Smooth muscle cell (in vitro differentiated cells): Measurements from ENCODE around the gene RNF208. TPM values are rescaled to one million over a fixed set of nuclear protein-coding genes. Genes with fewer than 3 reads are reported as not detected.

Experiments
- DNase-seq: peaks from one replicate; lab custom pipeline; 2025; ENCODE audit not compliant: unreplicated experiment; lab: John Stamatoyannopoulos, UW
- H2AFZ ChIP-seq: fragments of 200-600 bp; sonication (generic); 2 replicates; pipeline ENCODE4 v1.6.0; 2016; ENCODE audit warnings: antibody characterized with exemption, low read depth, mild to moderate bottlenecking
- H3F3A ChIP-seq: fragments of 200-600 bp; sonication (generic); 2 replicates; pipeline ENCODE4 v1.6.0; 2017; ENCODE audit warnings: antibody characterized with exemption, low read depth
- H3K27ac ChIP-seq: fragments of 200-600 bp; sonication (generic); 2 replicates; pipeline ENCODE4 v1.5.1; 2016; ENCODE audit warnings: low read depth, mild to moderate bottlenecking
- H3K27me3 ChIP-seq: fragments of 200-600 bp; sonication (generic); 2 replicates; pipeline ENCODE4 v1.6.1; 2016; ENCODE audit warnings: low read depth, mild to moderate bottlenecking
- H3K36me3 ChIP-seq: fragments of 200-600 bp; sonication (generic); 2 replicates; pipeline ENCODE4 v1.5.1; 2016; ENCODE audit warnings: low read depth
- H3K4me1 ChIP-seq: fragments of 200-600 bp; sonication (generic); 2 replicates; pipeline ENCODE4 v1.5.1; 2016; ENCODE audit warnings: low read depth
- H3K4me2 ChIP-seq: fragments of 200-600 bp; sonication (generic); 2 replicates; pipeline ENCODE4 v1.6.0; 2016; ENCODE audit warnings: mild to moderate bottlenecking
- H3K4me3 ChIP-seq: fragments of 200-600 bp; sonication (generic); 2 replicates; pipeline ENCODE4 v1.5.1; 2016; ENCODE audit warnings: mild to moderate bottlenecking
- H3K79me2 ChIP-seq: fragments of 200-600 bp; sonication (generic); 2 replicates; pipeline ENCODE4 v1.6.0; 2016; ENCODE audit warnings: low read depth, mild to moderate bottlenecking
- H3K9ac ChIP-seq: fragments of 200-600 bp; sonication (generic); 2 replicates; pipeline ENCODE4 v1.6.0; 2016; ENCODE audit warnings: low read depth
- H3K9me3 ChIP-seq: fragments of 200-600 bp; sonication (generic); replicated peaks from 2 replicates; pipeline ENCODE4 v1.5.1; 2016; ENCODE audit warnings: low read depth
- H4K20me1 ChIP-seq: fragments of 200-600 bp; sonication (generic); 2 replicates; pipeline ENCODE4 v1.6.0; 2016; ENCODE audit warnings: low read depth
- WGBS: methylation state at CpG from one replicate; pipeline ENCODE4 v1.1.7; 2016; ENCODE audit warnings: low lambda C conversion rate; 5-methylcytosine and 5-hydroxymethylcytosine counted together
- polyA plus RNA-seq: library from polyadenylated mRNA; unstranded; fragments of >200 nt; fragmentation: Nextera tagmentation; extraction: Ambion mirVana; gene quantifications from 2 replicates; pipeline ENCODE4 v1.2.1, GENCODE V29; 2016
- total RNA-seq: library from RNA; depleted of rRNA; stranded (reverse); fragments of >200 nt; gene quantifications from 2 replicates; pipeline ENCODE4 v1.2.3, GENCODE V29; 2014
- TF ChIP-seq, protein P1 (sequence below): fragments of 200-600 bp; sonication (generic); IDR thresholded peaks from 2 replicates; pipeline ENCODE4 v1.5.1; 2017; ENCODE audit warnings: borderline replicate concordance, mild to moderate bottlenecking, antibody characterized with exemption; ENCODE audit not compliant: insufficient read depth, poor library complexity, severe bottlenecking

Gene RNF208
- total and polyA plus RNA-seq, 2 experiments from 2014 or later, result 0.36 to 1.4 TPM

- H3K79me2 ChIP-seq, result no peaks in the 10 kb centered on the region
- H3K36me3 ChIP-seq, result no peaks in the 10 kb centered on the region
- H4K20me1 ChIP-seq, result no peaks in the 10 kb centered on the region
- H2AFZ ChIP-seq, result no peak overlapping the region
- no peaks in the 10 kb centered on the region for H3K9me3 ChIP-seq
- H3F3A ChIP-seq, result no peaks in the 10 kb centered on the region
- 98% methylated on average over 16 of the region's 19 CpGs for WGBS
- H3K4me1 ChIP-seq, result no peaks in the 10 kb centered on the region
- H3K4me2 ChIP-seq, result no peak overlapping the region
- no peaks in the 10 kb centered on the region for H3K27me3 ChIP-seq
- no peak overlapping the region for H3K27ac ChIP-seq
- TF ChIP-seq, protein P1, sequence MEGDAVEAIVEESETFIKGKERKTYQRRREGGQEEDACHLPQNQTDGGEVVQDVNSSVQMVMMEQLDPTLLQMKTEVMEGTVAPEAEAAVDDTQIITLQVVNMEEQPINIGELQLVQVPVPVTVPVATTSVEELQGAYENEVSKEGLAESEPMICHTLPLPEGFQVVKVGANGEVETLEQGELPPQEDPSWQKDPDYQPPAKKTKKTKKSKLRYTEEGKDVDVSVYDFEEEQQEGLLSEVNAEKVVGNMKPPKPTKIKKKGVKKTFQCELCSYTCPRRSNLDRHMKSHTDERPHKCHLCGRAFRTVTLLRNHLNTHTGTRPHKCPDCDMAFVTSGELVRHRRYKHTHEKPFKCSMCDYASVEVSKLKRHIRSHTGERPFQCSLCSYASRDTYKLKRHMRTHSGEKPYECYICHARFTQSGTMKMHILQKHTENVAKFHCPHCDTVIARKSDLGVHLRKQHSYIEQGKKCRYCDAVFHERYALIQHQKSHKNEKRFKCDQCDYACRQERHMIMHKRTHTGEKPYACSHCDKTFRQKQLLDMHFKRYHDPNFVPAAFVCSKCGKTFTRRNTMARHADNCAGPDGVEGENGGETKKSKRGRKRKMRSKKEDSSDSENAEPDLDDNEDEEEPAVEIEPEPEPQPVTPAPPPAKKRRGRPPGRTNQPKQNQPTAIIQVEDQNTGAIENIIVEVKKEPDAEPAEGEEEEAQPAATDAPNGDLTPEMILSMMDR, result no peak
- DNase-seq, result no peak
- no peak overlapping the region for H3K4me3 ChIP-seq
- no peak overlapping the region for H3K9ac ChIP-seq
These were observed 7.4 kb downstream of the RNF208 start for GRCh38 chr9:137214620-137215019.

DNA sequence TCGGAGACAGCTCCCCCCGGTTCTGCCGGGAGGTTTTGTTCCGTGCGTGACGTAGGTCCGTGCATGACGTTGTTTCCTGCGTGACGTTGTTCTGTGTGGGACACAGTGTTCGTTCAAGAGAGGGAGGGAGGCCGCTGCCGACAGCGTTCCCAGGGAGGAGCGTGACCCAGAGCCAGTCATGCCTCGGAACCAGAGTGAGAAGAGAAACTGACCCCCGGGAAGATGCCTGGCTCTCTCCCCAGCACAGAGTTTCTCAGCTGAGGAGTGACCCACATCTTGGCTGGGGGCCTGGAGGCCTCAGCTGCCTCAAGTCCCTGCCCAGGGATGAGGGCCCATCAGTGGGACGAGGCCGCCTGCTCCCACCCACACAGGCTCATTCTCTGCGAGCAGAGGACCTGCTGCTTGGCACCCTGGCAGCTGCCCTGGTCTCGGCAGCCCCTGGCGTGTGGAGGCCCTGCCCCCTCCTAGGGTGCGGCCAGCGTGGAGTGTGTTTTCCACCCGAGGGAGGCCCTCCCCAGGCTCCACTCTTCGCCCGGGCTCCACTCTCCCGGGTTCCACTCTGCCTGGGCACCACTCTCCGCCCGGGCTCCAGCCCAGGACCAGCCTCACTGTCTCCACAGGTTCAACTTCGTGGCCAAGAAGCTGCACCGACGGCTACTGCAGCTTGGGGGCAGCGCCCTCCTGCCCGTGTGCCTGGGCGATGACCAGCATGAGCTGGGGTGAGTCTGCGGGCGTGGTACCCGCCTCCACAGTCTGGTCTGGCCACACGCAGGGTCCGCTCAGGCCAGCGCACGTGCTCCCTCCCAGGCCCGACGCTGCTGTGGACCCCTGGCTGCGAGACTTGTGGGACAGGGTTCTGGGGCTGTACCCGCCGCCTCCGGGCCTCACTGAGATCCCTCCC lies 8.6 kb downstream of the RNF208 start:
- TF ChIP-seq, protein P1, result no peak
- Histone ChIP-seq H3K9me3 (no peaks in the 10 kb centered on the region), H3K27me3 (no peaks in the 10 kb centered on the region), H3F3A (no peaks in the 10 kb centered on the region), H3K27ac (no peak overlapping the region), H4K20me1 (no peaks in the 10 kb centered on the region), H3K4me3 (no peak overlapping the region), H3K36me3 (no peaks in the 10 kb centered on the region), H3K9ac (no peak overlapping the region), H3K4me1 (no peaks in the 10 kb centered on the region), H2AFZ (no peak overlapping the region), H3K4me2 (no peak overlapping the region), H3K79me2 (no peaks in the 10 kb centered on the region)
- WGBS, result 97% methylated on average over 43 of the region's 49 CpGs
- no peak for DNase-seq

GRCh38 chr9:137212520-137212919 lies 9.5 kb downstream of the RNF208 start:
- H3F3A ChIP-seq, result no peaks in the 10 kb centered on the region
- no peaks in the 10 kb centered on the region for H4K20me1 ChIP-seq
- no peak overlapping the region for H3K27ac ChIP-seq
- no peak overlapping the region for H2AFZ ChIP-seq
- H3K27me3 ChIP-seq, result no peaks in the 10 kb centered on the region
- H3K4me1 ChIP-seq, result no peaks in the 10 kb centered on the region
- no peak overlapping the region for H3K9ac ChIP-seq
- no peak overlapping the region for H3K4me2 ChIP-seq
- TF ChIP-seq, protein P1, result no peak
- no peaks in the 10 kb centered on the region for H3K36me3 ChIP-seq
- H3K79me2 ChIP-seq, result no peaks in the 10 kb centered on the region
- no peak for DNase-seq
- H3K9me3 ChIP-seq, result no peaks in the 10 kb centered on the region
- 95% methylated on average over 20 of the region's 21 CpGs for WGBS
- H3K4me3 ChIP-seq, result no peak overlapping the region
